GM18520 (cell line): ENCODE data around the gene CD300LB.
"Not testable (repeated sequence)": the region's sequence is repeated elsewhere in the genome, so short reads cannot be mapped to it uniquely, and the experiment has no call there.

Experiments
- ATAC-seq: cut with Tn5 transposase; IDR thresholded peaks from one replicate; pipeline ENCODE4 v1.9.1; 2021; ENCODE audit not compliant: unreplicated experiment

CD300LB gene

DNA sequence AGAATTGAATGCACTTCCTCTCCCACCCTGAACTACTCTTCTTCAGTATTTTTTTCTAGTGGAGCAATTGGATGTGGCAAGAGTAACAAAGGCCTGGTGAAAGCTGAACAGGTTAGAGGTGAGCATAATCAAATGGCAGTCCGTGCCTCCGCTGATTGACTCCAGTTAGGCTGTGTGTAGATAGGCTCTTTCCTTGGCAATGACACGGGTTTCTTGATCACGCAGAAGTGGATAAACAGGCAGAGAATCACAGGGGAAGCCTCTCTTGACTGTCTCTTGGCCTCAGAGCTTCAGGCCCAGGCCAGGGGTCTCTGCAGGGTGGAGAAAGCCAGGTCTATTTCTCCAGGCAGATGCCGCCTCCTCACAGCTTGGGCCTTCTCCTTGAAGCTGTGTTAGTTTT lies 4.2 kb downstream of the CD300LB start:
- ATAC-seq, result no peak

DNA sequence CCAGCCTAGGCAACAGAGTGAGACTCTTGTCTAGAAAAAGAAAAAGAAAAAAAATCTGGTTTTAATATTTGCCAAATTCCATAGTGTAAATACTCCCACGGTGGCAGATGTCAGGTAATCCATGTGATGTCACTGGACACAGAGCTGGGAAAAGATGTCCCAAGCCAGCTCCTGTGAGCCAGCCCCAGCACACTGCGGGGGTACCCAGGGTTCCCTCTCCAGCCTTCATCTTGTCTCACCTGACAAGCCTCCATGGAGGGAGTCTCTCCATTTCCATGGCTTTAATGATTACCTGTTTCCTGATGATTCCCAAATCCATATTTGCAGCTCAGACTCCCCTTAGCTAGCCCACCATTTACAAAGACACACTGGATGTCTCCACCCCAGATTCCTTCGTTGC lies 4.6 kb downstream of the CD300LB start:
- ATAC-seq, result no peak

DNA sequence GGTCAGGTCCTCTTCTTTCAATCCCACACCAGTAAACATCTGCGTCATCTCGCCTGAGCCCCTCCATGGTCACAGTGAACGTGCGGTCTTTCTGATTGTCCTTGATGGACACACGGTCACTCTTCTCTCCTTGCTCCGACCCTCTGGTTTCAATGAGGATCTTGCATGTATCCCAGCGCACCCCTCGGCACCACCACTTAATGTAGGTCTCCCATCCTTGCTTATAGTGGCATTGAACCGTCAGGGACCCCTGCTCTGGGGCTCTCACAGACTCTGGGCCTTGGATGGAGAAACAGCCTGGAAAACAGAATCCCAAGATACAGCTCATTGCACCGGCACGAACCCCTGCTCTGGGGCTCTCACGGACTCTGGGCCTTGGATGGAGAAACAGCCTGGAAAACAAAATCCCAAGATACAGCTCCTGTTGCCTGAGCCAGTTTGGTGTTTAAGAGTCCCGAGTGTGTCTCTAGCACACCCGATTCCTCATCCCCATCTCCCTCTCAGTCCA lies 5.4 kb downstream of the CD300LB start:
- ATAC-seq, result no peak

DNA sequence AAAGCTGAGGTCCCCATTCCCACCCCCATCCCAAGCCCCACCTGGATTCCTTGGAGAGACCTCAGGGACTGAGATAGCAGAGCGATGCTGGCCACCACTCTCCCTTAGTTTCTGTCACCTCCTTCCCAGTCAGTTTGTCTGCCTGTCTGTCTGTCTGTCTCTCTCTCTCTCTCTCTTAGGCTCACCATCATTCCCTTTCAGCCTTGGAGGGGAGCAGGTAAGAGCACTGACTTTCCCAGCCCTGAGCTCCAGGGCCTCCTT lies 5.9 kb downstream of the CD300LB start:
- no peak for ATAC-seq

DNA sequence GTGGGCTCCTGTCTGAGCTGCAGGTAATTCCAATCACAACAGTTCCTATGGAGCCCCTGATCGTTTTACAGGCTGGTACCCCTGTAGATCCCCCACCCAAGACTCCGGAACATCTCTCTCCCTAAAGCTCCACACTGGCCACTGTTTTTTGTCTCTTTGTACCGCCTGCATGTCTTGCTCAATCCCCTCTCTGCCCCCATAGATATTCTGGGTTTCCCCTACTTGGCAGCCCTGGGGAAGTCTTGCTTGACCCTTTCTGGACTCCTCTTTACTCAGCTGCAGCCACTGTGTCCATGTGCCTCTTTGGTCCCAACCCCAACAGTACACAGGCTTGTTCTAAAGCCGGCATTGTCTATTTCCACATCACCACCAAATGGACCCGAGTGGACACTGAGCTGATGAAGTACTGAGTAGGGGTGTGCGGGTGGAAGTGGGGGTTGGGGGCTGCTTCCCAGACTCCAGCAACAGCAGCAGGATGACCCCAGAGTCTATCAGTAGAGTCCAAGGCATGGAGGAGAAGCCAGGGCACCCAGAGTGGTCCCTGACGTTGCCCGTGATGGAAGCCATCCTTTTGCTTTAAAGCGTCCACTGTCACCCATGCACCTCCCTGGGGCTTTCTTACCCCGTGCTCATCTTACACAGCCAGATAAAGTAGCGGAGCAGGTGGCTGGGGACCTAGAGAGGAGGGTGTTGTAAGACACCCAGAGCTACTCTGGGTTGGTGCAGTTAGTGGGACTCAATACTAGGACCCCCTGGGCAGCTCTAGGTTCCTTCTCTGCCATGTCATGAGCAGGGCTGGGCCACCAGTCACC lies 6.4 kb downstream of the CD300LB start:
- ATAC-seq, result no peak

DNA sequence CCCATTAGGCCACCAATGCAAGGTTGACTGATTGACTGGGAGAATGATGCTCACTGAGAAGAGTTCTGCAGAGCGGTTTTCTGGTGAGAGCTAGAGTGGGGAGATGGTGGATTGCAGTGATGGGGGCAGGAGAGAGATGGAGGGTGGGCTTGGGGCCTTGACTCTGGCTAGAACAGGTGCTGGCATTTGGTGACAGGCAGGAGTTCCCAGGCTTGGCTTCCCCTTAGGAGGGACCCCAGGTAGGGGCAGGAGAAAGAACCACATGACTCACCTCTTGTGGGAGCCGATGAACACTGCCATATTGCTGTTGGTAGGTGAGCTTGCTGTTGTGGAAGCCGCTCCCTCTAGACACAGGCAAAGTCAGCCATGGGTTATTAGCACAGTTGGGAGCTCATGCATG lies 8.0 kb downstream of the CD300LB start:
- no peak for ATAC-seq

DNA sequence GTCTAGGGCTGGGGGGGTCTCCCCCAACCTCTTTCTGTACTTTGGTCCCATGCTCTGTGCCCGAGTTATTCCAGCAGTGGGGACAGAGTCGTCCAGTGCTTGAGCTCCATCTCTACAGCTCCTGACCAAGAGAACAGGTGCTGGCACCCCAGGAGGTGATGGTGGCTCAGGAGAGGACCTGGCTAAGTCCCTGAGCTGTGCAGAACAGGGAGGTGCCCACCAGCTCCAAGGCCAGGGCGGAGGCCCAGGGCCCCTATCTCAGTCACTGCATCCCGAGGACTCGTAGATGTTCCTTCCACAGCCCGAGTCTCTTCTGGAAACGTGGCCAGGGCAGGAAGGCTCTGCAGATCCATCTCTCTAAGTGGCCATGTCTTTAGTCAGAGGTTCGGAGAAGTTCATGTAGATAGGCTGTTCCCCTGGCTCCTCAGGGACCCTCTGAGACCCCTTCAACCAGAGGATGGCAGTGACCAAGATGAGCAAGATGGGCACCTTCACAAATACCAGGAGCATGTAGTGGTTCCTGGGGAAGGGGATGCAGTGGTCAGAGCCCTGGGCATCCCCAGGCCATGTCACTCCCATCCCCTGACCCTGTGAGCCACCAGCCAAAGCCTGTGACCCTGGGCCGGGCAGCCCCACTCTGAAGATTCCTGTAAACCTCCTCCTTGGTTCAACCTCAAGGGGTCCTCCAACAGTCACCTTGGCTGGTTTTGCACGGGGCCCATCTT lies 8.7 kb downstream of the CD300LB start:
- ATAC-seq, result no peak

DNA sequence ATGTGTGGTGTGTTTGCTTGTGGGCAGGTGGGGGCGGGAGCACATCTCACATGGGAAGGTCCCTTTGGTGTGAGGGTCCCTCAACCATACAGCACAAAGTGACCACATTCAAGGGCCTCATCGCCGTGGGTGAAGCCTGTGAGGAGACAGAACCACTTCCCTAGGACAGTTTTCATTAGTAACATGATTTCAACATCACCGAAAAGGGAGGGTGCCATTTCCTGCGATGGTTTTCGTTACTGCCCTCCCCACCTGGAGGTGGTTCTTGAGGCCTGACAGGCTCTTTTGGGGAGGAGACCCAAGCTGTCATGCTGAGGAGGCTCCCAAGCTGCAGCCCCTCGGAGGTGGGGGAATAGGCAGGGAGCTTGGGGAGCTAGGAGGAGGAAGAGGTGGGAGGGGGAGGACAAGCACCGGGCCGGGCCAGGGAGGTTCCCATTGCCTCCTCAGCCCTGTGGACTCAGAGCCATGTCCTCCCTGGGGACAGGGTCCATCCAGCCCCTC lies 9.5 kb downstream of the CD300LB start:
- ATAC-seq, result no peak

DNA sequence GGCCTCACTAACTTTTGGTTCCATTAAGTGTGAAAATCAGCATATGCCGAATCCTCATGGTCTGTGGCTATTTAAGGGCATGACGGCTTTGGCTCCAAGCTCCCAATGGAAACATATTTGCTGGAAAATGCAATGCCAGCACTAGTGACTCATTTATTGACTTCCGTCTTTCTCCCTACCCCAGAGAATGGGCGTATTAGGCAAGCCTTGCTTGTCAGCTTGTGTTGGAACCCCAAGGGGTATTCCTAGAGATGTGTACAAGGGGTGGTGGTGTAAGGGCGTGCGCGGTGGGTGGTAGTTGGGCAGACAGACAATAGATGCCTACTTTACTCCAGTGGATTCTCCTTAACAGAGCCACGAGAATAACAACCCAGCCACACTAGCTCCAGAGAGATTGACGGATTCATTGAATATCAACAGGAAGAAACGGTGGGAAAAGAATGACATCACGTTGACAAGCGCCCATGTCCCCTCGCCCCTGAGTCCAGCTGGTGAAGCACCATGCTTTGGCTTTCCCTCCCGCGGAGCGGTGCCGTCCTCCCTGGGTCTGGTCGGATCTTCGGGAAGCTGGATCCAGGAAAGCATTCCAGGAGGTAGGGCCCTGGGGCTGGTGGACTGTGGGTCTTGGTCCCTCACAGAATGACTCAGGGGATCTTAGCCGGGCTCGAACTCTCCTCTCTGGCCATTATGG lies 10.3 kb downstream of the CD300LB start:
- no peak for ATAC-seq

DNA sequence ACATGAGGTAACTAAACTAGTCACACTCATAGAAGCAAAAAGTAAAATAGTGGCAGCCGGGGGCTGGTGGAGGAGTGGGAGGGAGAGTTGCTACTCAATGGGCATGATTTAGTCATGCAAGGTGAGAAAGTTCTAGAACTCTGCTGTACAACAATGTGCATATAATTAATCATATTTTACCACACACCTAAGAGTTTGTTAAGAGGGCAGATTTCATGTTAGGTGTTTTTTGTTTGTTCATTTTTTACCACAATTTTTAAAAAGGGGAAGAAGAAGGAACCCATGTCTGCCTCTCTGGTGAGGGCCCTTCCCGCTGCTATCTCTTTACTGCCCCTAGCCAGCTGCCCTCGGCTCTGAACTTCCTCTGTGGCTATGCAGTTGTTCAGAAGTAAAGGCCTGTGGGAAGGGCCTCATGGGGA lies 11.2 kb downstream of the CD300LB start:
- ATAC-seq, result no peak

DNA sequence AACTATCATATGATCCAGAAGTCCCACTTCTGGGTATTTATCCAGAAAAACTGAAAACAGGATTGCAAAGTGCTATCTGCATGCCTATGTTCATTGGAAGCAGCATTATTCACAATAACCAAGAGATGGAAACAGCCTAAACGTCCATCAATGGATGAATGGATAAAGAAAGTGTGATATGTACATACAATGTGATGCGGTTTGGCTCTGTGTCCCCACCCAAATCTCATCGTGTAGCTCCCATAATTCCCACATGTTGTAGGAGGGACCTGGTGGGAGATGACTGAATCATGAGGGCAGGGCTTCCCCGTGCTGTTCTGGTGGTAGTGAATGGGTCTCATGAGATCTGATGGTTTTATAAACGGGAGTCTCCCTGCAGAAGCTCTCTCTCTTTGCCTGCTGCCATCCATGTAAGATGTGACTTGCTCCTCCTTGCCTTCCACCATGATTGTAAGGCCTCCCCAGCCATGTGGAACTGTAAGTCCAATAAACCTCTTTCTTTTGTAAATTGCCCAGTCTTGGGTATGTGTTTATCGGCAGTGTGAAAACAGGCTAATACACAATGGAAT lies 12.8 kb downstream of the CD300LB start:
- not testable (repeated sequence) for ATAC-seq

DNA sequence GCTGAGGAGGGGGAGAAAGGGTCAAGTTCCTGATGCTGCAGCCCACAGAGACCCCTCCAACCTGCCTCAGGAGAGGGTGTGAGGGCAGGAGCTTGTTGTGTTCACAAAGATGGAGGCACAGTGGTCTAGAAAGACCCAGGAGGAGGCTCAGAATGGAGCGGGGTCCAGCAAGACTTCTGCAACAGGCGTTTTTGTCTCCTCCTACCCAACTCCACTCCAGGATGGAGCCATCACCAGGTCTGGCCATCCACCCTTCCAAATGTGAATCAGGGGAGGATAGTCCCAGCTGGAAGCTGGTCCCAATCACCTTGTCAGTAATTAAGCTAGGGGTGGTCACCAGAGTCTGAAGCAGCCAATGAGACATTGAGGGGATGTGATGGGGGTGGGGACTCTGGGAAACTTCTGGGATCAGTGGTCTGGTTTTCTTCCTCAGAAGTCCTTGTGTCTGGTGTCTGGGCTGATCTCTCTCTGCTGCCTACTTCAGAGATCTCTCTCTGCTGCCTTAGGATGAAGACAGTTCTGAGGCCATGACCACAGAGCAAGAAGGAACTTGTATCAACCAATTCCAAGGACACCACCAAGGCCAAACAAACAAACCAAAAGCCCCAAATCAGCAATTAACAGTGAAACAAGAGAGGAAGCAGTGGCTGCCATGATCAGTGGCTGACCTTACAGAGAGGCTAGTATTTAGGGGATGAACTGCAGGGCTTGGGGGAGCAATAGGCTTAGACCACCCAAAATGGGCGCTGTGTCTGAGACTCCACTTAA lies 14.5 kb downstream of the CD300LB start:
- ATAC-seq, result no peak

DNA sequence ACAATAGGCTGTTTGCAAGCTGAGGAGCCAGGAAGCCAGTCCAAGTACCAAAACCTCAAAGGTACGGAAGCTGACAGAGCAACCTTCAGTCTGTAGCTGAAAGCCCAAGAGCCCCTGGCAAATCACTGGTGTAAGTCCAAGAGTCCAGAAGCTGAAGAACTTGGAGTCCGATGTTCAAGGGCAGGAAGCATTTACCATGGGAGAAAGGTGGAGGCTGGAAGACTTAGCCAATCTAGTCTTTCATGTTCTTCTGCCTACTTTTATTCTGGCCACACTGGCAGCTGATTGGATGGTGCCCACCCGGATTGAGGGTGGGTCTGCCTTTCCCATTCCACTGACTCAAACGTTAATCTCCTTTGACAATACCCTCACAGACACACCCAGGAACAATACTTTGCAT lies 15.3 kb downstream of the CD300LB start:
- ATAC-seq, result no peak

DNA sequence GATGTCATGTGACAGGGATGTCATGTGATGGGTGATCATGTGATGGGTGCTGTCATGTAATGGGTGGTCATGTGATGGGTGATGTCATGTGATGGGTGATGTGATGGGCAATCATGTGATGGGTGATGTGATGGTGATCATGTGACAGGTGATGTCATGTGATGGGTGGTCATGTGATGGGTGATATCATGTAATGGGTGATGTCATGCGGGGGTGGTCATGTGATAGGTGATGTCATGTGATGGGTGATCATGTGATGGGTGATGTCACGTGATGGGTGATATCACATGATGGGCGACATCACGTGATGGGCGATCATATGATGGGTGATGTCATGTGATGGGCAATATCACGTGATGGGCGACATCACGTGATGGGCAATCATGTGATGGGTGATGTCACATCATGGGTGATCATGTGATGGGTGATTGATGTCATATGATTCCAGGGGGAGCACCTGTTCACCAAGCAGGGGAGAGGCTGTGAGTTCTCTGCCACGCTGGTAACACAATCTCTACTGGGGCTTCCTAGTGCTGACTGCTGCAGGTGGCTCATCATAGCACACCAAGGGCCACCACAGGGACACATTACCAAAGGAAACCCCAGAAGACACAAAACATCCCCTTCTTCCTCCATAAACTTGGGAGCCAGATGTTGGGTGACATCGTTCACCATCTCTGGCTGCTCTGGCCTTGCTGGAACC lies 16.5 kb downstream of the CD300LB start:
- no peak for ATAC-seq

DNA sequence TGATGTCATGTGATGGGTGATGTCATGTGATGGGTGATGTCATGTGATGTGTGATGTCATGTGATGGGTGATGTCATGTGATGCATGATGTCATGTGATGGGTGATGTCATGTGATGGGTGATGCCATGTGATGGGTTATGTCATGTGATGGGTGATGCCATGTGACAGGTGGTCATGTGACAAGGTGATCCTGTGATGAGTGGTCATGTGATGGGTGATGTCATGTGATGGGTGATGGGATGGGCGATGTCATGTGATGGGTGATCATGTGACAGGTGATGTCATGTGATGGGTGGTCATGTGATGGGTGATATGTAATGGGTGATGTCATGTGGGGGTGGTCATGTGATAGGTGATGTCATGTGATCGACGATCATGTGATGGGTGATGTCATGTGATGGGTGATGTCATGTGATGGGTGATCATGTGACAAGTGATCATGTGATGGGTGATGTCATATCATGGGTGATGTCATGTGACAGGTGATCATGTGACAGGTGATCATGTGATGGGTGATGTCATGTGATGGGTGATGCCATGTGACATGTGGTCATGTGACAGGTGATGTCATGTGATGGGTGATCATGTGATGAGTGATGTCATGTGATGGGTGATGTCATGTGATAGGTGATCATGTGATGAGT lies 17.2 kb downstream of the CD300LB start:
- no peak for ATAC-seq

DNA sequence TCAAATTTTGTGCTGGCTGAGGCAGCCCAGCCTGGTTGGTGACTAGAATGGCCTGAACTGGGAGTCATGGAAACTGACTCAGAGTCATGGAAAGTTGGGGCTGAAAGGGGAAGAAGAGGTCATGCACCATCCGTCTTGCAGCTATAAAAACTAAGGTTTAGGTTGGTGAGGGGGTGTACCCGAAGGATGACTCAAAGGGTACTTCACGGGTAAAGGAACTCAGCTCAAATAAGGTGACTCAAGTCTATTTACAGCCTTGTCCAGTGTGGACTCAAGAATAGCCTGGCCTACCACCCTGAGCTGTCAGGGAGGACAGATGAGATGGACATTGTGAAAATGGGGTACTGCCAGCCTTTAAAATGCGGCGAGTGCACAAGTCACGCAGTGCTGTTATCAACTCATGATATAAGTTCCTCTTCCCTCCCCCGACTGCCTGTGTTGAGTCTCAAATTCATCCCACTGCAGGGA lies 18.6 kb downstream of the CD300LB start:
- peak; percentile 54 for ATAC-seq

DNA sequence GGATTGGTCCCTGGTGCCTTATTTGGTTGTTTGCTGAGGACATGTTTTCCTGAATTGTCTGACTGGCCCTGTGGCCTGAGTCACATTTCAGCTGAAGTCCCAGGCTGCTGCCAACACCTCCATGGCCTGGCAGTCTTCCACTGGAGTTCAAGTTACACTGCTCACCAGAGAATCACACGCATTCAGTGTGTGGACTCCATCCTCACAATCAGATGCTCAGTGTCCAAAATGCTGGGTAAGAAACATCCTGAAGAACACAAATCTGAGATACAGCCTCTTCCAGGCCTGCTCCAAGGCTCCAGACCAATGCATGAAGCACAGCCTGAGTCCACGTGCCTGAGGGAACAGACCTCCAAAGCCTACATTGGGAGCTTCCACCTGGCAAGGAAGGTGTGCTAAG lies 19.2 kb downstream of the CD300LB start:
- no peak for ATAC-seq

DNA sequence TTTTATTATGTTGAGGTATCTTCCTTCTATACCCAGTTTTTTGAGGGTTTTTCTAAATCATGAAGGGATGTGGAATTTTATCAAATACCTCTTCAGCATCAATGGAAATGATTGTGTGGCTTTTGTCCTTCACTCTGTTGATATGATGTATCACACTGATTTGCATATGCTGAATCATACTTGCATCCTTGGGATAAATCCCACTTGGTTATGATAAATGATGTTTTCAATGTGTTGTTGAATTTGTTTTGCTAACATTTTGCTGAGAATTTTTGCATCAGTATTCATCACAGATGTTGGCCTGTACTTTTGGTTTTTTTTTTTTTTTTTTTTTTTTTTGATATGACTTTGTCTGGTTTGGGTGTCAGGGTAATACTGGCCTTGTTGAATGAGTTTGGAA lies 23.1 kb downstream of the CD300LB start:
- ATAC-seq, result no peak

DNA sequence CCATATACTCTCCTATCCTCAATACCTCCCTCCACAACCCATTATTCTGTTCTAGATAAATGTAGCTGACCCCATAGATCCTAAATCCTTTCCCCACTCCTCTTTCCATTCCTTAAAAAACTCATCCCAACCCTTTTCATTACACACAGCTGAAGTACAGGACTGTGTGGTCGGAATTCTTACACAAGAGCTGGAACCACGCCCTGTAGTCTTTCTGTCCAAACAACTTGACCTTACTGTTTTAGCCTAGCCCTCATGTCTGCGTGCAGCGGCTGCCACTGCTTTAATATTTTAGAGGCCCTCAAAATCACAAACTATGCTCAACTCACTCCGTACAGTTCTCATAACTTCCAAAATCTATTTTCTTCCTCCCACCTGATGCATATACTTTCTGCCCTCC lies 27.3 kb downstream of the CD300LB start:
- ATAC-seq, result not testable (repeated sequence)
